ENCODE measurements around the gene DNAJC13. TPM values are rescaled to one million over a fixed set of nuclear protein-coding genes. Genes with fewer than 3 reads are reported as not detected.
"Not testable (repeated sequence)": the region's sequence is repeated elsewhere in the genome, so short reads cannot be mapped to it uniquely, and the experiment has no call there.

The DNAJC13 gene
- total RNA-seq, 1 experiment from 2014 or later, result 18.0 TPM

GRCh38 chr3:132556036-132556386, 138.7 kb downstream of the DNAJC13 start:
- DNase-seq (ENCODE audit: low read depth); in situ Hi-C loops (cut with HindIII; ENCODE audit: low pct_unique_long_range_greater_than_20kb, low sequenced_read_pairs): not testable (repeated sequence)

- in situ Hi-C loops (cut with HindIII; ENCODE audit: low pct_unique_long_range_greater_than_20kb, low sequenced_read_pairs), result no loop called here
- no peak for DNase-seq (ENCODE audit: low read depth)
These were observed 139.3 kb downstream of the DNAJC13 start for GRCh38 chr3:132556508-132557159.

GRCh38 chr3:132561003-132561402, 143.7 kb downstream of the DNAJC13 start:
- in situ Hi-C loops (cut with HindIII; ENCODE audit: low pct_unique_long_range_greater_than_20kb, low sequenced_read_pairs), result no loop called here
- DNase-seq (ENCODE audit: low read depth), result no peak

DNA sequence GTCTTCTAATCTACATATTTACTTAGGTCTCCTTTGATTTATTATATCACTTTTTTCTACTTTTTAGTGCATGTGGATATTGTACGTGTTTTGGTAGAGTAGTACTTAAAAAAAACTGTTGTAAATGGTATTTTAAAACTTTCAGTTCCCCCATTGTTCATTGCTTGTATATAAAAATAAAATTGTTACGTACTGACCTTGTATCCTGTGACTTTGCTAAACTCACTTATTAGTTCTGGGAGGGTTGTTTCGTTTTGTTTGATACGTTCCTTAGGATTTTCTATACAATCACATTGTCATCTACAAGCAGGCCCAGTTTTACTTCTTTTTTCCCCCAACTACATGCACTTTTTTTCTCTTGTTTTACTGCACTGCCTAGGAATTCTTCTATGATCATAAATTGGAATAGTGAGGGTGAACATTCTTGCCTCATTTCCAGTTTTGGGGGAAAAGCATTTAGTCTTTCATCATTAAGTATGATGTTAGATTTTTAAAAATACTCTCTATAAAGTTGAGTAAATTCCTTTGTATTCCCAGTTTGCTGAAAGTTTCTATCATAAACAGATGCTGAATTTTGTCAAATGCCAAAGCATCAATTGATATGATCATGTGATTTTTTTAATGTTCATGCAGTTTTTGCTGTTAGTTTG, 146.2 kb downstream of the DNAJC13 start:
- no peak for DNase-seq (ENCODE audit: low read depth)
- in situ Hi-C loops (cut with HindIII; ENCODE audit: low pct_unique_long_range_greater_than_20kb, low sequenced_read_pairs), result no loop called here

GRCh38 chr3:132564070-132564465, 146.8 kb downstream of the DNAJC13 start:
- in situ Hi-C loops (cut with HindIII; ENCODE audit: low pct_unique_long_range_greater_than_20kb, low sequenced_read_pairs), result no loop called here
- no peak for DNase-seq (ENCODE audit: low read depth)

GRCh38 chr3:132568422-132568821, 151.1 kb downstream of the DNAJC13 start:
- in situ Hi-C loops (cut with HindIII; ENCODE audit: low pct_unique_long_range_greater_than_20kb, low sequenced_read_pairs), result no loop called here
- DNase-seq (ENCODE audit: low read depth), result no peak

GRCh38 chr3:132569153-132569552, 151.9 kb downstream of the DNAJC13 start:
- no peak for DNase-seq (ENCODE audit: low read depth)
- in situ Hi-C loops (cut with HindIII; ENCODE audit: low pct_unique_long_range_greater_than_20kb, low sequenced_read_pairs), result no loop called here

DNA sequence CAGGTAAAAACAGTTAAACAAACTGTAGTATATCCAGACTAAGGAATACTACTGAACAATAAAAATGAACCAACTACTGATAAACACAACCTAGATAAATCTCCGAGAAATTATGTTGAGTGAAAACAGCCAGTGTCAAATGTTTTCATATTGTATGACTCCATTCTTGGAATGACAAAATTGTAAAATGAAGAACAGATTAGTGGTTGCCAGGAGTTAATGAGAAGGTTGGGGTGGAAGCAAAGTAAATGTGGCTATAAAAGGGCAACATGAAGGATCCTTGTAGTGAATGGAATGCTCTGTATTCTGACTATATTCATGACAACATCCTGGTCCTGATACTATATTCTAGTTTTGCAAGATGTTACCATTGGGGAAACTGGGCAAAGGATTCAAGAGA, 152.3 kb downstream of the DNAJC13 start:
- no peak for DNase-seq (ENCODE audit: low read depth)
- in situ Hi-C loops (cut with HindIII; ENCODE audit: low pct_unique_long_range_greater_than_20kb, low sequenced_read_pairs), result no loop called here

- no peak for DNase-seq (ENCODE audit: low read depth)
These were observed 152.7 kb downstream of the DNAJC13 start for GRCh38 chr3:132570016-132570415.

DNA sequence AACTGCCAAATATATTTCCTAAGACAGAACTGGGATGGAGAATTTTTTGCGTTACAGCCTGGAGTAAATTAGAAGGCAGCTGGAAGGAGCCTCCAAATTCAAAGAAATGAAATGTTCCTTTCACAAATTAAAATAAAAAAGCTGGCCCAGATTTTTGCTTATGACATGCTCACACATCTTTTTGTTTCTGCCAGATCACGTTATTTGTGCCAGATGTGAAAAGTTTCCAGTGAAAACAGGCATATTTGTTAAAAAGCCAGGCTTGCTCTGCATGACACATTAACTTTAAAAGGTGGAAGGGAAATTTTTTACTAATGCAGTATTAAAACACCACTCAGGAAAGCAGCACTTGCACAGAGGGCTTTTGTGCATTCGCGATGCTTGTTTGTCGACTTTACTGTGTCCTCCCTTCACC, 156.5 kb downstream of the DNAJC13 start:
- DNase-seq (ENCODE audit: low read depth), result no peak
- in situ Hi-C loops (cut with HindIII; ENCODE audit: low pct_unique_long_range_greater_than_20kb, low sequenced_read_pairs), result no loop called here

More at GRCh38 chr3:132570016-132570415, 152.7 kb downstream of the DNAJC13 start:
- in situ Hi-C loops (cut with HindIII; ENCODE audit: low pct_unique_long_range_greater_than_20kb, low sequenced_read_pairs), result no loop called here

- in situ Hi-C loops (cut with HindIII; ENCODE audit: low pct_unique_long_range_greater_than_20kb, low sequenced_read_pairs), result no loop called here
These were observed 170.1 kb downstream of the DNAJC13 start for GRCh38 chr3:132587401-132587800.

More at GRCh38 chr3:132587401-132587800, 170.1 kb downstream of the DNAJC13 start:
- no peak for DNase-seq (ENCODE audit: low read depth)

Other genes with a start within 250 kb of the DNAJC13 start
- gene ACP3, start 100.1 kb upstream of the DNAJC13 start, total RNA-seq (2014; rRNA removed; shearing (Covaris generic); ENCODE audit: low replicate concordance), result not detected in 2 replicates
- gene ACKR4, start 179.8 kb downstream of the DNAJC13 start, total RNA-seq (2014; rRNA removed; shearing (Covaris generic); ENCODE audit: low replicate concordance), result not detected in 2 replicates
- 6.0 and 9.9 TPM in 2 replicates for gene ACAD11, start 242.3 kb downstream of the DNAJC13 start, total RNA-seq (2014; rRNA removed; shearing (Covaris generic); ENCODE audit: low replicate concordance)
- 10.4 and 34.0 TPM in 2 replicates for gene UBA5, start 242.8 kb downstream of the DNAJC13 start, total RNA-seq (2014; rRNA removed; shearing (Covaris generic); ENCODE audit: low replicate concordance)

Measured in Caki2 (cell line).